Tibial nerve (tissue), 4 donors: ENCODE measurements around the gene CCN2.

Experiments used
- EP300 ChIP-seq, 2 donors: sonication (generic); formaldehyde crosslinking; IDR thresholded peaks; one replicate each; pipeline ENCODE4 v1.6.1; 2017; ENCODE audit warnings: antibody characterized with exemption in 2 of 2, mild to moderate bottlenecking in 1 of 2
- TF ChIP-seq, protein P1 (sequence below), 5 experiments: fragments of 200-600 bp in 3 of 5; fragments of 450-650 bp in 2 of 5; sonication (generic) in 3 of 5; IDR thresholded peaks; one replicate each; pipeline ENCODE4 v1.5.1; 2016 to 2019; ENCODE audit warnings: antibody characterized with exemption in 5 of 5, mild to moderate bottlenecking in 3 of 5, moderate library complexity in 2 of 5

DNA sequence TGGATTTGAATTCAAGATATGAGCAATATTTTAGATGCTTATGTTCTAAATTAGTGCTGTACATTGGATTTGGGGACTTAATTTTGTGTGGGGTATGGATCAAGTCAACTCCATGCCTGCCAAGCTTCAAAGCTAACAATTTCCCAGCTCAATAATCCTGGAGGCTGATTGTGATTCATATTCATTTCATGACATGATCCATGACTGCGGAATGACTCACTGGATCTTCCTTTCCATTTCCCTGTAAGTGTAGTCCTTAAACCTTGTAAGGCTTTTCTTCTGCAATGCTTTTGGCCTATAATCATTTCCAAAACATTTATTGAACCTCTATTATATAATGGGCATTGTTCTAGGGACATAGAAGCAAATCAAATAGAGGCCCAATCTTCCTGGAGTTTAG is 44.7 kb upstream of the CCN2 start:
- TF ChIP-seq, protein P1, sequence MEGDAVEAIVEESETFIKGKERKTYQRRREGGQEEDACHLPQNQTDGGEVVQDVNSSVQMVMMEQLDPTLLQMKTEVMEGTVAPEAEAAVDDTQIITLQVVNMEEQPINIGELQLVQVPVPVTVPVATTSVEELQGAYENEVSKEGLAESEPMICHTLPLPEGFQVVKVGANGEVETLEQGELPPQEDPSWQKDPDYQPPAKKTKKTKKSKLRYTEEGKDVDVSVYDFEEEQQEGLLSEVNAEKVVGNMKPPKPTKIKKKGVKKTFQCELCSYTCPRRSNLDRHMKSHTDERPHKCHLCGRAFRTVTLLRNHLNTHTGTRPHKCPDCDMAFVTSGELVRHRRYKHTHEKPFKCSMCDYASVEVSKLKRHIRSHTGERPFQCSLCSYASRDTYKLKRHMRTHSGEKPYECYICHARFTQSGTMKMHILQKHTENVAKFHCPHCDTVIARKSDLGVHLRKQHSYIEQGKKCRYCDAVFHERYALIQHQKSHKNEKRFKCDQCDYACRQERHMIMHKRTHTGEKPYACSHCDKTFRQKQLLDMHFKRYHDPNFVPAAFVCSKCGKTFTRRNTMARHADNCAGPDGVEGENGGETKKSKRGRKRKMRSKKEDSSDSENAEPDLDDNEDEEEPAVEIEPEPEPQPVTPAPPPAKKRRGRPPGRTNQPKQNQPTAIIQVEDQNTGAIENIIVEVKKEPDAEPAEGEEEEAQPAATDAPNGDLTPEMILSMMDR (IDR thresholded peaks at IDR 0.05), result no peak
- TF ChIP-seq EP300 (IDR thresholded peaks at IDR 0.05), result no peak
